ENCODE measurements around the gene NPTX1. TPM values are rescaled to one million over a fixed set of nuclear protein-coding genes. Genes with fewer than 3 reads are reported as not detected.

Gene NPTX1
- total RNA-seq, 4 donors from 2014 or later: 0.92 to 0.98 TPM; not detected in 2

DNA sequence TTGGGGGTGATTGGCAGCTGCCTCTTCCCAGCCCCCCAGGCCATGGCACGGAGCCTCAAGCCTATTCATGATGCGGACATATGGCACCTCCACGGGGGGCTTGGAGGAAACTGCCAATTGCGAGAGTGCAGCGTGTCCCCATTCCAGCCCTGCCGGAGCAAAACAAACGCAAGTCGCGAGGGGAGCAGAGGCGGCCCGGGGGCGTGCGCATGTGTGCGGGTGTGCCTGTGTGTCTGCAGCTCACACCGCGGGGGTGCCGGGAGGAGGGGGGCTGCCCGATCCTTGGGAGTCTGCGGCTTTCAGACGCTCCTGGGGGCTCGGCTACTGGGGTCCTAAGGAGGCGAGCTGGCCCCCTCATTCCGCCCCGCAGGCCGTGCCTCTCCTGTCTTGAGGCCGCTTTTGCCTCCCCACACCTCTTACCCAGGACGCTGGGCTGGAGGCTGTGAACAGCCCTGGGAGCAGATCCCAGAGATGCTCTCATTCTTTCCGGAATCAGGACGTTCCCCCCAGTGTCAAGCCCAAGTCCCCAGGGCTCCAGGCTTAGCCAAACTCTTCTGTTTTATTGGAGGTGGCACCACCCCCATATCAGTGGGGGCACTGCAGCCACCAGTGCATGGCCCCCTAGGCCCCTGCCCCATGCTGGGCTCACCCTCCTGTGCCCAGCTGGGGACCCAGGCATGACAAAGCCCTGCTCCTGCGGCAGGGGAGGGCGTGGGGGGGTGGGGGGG is 32.3 kb downstream of the NPTX1 start:
- 21 to 26% methylated on average over 18 to 26 of the region's 31 CpGs for WGBS, 2 donors
- intact Hi-C loops (cut with DNase I): no loop called here
- no peak for DNase-seq
- H3K27me3 ChIP-seq: no peaks in the 10 kb centered on the region
- H3K4me1 ChIP-seq: no peaks in the 10 kb centered on the region
- no peaks in the 10 kb centered on the region for H3K36me3 ChIP-seq
- H3K27ac ChIP-seq: no peak overlapping the region
- H3K4me3 ChIP-seq (replicated peaks in 1 of 3): no peak overlapping the region
- H3K9me3 ChIP-seq: no peaks in the 10 kb centered on the region
- TF ChIP-seq, protein P1, sequence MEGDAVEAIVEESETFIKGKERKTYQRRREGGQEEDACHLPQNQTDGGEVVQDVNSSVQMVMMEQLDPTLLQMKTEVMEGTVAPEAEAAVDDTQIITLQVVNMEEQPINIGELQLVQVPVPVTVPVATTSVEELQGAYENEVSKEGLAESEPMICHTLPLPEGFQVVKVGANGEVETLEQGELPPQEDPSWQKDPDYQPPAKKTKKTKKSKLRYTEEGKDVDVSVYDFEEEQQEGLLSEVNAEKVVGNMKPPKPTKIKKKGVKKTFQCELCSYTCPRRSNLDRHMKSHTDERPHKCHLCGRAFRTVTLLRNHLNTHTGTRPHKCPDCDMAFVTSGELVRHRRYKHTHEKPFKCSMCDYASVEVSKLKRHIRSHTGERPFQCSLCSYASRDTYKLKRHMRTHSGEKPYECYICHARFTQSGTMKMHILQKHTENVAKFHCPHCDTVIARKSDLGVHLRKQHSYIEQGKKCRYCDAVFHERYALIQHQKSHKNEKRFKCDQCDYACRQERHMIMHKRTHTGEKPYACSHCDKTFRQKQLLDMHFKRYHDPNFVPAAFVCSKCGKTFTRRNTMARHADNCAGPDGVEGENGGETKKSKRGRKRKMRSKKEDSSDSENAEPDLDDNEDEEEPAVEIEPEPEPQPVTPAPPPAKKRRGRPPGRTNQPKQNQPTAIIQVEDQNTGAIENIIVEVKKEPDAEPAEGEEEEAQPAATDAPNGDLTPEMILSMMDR (IDR thresholded peaks at IDR 0.05): no peak
- TF ChIP-seq POLR2A (IDR thresholded peaks at IDR 0.05): no peak

DNA sequence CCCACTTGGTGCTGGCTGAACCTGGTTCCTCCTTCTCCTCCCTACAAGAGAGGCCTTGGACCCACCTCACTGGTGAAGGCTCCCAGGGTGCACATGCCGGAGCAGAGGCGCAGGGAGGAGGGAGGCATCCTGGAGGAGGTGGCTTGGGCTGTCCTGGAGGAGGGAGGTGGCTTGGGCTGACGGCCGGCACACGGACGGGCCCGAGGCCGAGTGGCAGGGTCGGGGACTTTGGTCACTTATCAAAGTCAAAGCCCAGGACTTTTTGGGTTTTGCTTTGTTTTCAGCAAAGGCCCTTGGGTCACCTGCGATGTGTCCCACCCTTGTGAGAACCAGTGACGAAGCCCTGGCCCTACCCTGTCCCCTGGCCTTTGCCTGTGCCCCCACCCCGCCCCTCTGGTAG is 32.9 kb downstream of the NPTX1 start:
- no peak overlapping the region for H3K27ac ChIP-seq
- TF ChIP-seq, protein P1 (IDR thresholded peaks at IDR 0.05): no peak
- H3K36me3 ChIP-seq: no peaks in the 10 kb centered on the region
- no peaks in the 10 kb centered on the region for H3K4me1 ChIP-seq
- intact Hi-C loops (cut with DNase I): no loop called here
- 44 to 51% methylated on average over 11 of the region's 12 CpGs for WGBS, 2 donors
- no peak for DNase-seq
- H3K4me3 ChIP-seq (replicated peaks in 1 of 3): no peak overlapping the region
- H3K27me3 ChIP-seq: no peaks in the 10 kb centered on the region
- H3K9me3 ChIP-seq: no peaks in the 10 kb centered on the region

DNA sequence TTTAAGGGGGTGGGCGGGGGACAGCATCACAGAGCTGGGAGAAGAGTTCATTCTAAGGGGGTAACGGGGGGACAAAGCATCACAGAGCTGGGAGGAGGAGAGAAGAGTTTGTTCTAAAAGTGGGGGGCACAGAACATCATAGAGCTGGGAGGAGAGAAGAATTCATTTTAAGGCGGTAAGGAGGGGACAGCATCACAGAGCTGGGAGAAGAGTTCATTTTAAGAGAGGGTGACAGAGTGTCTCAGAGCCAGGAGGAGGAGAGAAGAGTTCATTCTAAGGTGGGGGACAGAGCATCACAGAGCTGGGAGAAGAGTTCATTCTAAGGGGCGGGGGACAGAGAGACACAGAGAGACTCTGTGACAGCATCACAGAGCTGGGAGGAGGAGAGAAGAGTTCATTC is 33.6 kb downstream of the NPTX1 start:
- WGBS, 2 donors: 92 to 96% methylated on average over 4 of the region's 4 CpGs
- TF ChIP-seq, protein P1 (IDR thresholded peaks at IDR 0.05): no peak
- Histone ChIP-seq H3K9me3 (no peaks in the 10 kb centered on the region), H3K4me3 (replicated peaks in 1 of 3) (no peak overlapping the region), H3K27me3 (no peaks in the 10 kb centered on the region), H3K36me3 (no peaks in the 10 kb centered on the region), H3K27ac (no peak overlapping the region), H3K4me1 (no peaks in the 10 kb centered on the region)
- no peak for DNase-seq
- intact Hi-C loops (cut with DNase I): no loop called here

DNA sequence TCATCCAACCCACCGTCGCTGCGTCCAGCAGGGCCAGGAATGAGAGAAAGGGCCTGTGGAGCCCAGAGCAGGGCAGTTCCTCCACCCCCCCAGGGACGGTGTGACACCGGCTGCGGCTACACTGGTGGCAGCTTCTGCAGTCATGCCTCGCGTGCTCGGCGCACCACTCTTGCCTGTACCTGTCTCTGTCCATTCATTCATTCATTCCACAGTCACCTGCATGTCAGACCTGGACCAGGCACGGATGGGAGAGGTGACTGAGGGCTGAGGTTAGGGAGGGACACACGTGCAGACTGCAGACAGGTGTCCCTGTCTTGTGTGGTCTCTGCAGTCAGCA is 34.1 kb downstream of the NPTX1 start:
- no peak for DNase-seq
- H3K36me3 ChIP-seq: no peaks in the 10 kb centered on the region
- no peaks in the 10 kb centered on the region for H3K27me3 ChIP-seq
- no peak overlapping the region for H3K27ac ChIP-seq
- 83 to 85% methylated on average over 12 of the region's 12 CpGs for WGBS, 2 donors
- no peaks in the 10 kb centered on the region for H3K4me1 ChIP-seq
- H3K4me3 ChIP-seq (replicated peaks in 1 of 3): no peak overlapping the region
- TF ChIP-seq POLR2A (IDR thresholded peaks at IDR 0.05): no peak
- TF ChIP-seq, protein P1 (IDR thresholded peaks at IDR 0.05): no peak
- H3K9me3 ChIP-seq: no peaks in the 10 kb centered on the region
- intact Hi-C loops (cut with DNase I): no loop called here

DNA sequence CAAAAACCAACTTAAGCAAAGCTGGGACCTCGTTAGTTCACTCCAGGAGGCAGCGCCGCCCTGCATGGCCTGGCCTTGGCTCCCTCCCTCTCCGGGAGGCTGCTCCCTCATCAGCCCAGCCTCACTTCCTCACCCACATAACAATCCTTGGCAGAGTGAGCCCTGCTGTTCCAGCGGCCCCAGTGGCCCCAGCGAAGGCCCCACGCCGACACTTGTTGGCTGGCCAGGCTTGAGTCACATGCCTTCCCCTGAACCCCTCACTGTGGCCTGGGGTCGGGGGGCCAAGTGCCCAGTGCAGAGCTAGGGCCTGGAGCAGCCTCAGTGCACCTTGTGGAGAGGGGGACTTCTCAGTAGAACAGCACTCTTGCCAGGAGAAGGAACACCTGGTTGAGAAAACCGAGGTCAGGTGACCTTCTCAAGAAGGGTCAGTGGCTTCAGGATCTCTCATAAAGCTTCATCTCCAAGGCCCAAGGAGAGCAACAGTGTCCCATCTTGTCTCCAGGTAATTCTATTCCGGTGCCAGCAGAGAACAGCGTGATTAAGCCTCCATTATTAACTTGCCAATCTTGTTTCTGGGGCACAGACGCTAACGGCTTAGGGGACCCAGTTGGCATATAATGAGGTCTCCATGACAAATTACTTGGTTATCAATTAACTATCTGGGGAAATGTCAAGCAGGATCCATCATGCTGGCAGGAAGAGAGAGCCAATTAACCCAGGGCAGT is 34.6 kb downstream of the NPTX1 start:
- intact Hi-C loops (cut with DNase I): no loop called here
- TF ChIP-seq POLR2A (IDR thresholded peaks at IDR 0.05): no peak
- TF ChIP-seq, protein P1 (IDR thresholded peaks at IDR 0.05): no peak

More for the DNA sequence above, 34.6 kb downstream of the NPTX1 start:
- H3K4me1 ChIP-seq: no peaks in the 10 kb centered on the region
- no peak overlapping the region for H3K4me3 ChIP-seq (replicated peaks in 1 of 3)
- H3K27ac ChIP-seq: no peak overlapping the region
- 85 to 94% methylated on average over 13 of the region's 14 CpGs for WGBS, 2 donors
- no peaks in the 10 kb centered on the region for H3K36me3 ChIP-seq
- no peaks in the 10 kb centered on the region for H3K27me3 ChIP-seq
- H3K9me3 ChIP-seq: no peaks in the 10 kb centered on the region
- no peak for DNase-seq

All from thyroid gland (tissue), 4 donors.